Activated T-cell treated with anti-CD3 and anti-CD28 coated beads, Interleukin-2, amount 50 U/mL, for 48 hours (primary cell): Measurements from ENCODE around the gene TEX53.
A peak's percentile ranks its signal among the peaks of the same experiment; 100 is the strongest.

Experiments used
- DNase-seq, 2 experiments: peaks; one replicate each; pipeline ENCODE4 v3.0.0-alpha.2; 2020

Gene TEX53

DNA sequence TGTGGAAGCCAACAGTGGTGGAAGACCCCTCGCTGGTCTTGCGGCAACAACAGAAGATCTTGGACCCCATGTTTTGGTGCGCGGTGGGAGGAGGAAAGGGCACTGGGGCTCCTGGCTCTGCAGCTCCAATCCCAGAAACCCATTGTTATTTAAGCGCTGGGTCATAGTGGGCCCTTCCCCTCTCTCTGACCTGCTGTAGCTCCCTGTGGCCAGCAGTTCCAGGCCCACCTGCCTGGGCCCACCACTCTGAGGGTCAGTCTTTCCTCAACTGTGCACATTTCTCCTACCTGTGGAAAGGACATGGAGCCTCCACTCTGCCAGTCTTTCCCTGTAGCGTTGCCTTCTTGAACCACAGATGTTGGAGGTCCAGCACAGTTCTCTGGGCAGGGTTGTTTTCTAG lies at the start of gene TEX53:
Gene TEX53 (minus strand): TSS at position 101 of the 400 bp plus-strand sequence. CDS start 31 bp downstream, at position 70.
- DNase-seq: no peak

DNA sequence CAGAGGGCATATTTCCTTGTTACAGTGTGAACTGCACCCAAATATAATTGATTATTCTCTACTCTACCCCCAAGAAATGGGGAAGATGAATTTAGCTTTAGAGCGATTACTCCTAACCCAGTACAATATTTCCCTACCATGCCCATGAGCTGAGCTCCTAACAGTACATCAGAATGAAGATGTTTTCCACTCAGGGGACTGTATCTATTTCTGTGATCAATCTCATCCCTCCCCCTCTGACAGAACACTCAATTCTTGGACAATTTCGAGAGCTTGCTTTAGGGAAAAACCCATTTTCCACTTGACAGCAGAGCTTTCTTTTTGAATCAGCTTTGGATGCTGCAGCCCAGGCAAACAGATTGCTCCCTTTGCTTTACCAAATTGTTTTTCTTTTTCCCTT lies 49.1 kb upstream of the TEX53 start:
- DNase-seq: no peak

DNA sequence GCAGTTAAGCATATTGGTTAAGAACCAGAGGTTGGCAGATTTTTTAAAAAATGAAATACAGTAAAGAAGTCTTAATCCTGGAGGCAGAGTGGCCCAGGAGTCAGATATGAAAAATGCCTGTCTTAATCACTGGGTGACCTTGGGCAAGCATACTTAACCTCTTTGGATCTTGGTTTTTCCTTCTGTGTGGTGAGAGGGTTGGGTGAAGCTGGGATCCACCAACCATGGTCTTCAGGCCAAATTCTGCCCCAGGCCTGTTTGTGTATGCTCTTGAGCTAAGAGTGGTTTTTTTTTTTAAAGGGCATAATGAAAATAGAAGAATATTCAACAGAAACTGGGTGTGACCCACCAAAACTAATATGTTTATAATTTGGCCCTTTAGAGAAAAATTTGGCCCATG lies 44.4 kb upstream of the TEX53 start:
- DNase-seq: no peak

DNA sequence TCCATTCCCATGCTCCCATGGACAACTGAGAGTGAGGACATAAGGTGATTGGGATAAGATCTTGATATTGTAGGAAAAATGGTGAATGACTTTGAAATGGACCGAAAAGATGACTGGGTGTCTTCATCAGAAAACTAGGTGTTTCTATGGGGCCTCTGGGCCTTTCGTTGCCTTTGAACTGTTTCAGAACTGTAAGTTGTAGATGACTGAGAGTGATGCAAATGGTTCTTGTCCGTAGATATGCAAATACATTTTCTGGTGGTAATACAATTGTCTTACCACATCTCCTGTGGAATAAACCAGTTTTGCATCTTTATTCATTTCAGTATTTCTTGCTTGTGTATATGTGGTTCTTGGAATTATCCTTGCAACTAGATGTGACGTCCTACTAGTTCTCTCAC lies 40.3 kb upstream of the TEX53 start:
- peak in 1 of 2 experiments; percentile 55 for DNase-seq

DNA sequence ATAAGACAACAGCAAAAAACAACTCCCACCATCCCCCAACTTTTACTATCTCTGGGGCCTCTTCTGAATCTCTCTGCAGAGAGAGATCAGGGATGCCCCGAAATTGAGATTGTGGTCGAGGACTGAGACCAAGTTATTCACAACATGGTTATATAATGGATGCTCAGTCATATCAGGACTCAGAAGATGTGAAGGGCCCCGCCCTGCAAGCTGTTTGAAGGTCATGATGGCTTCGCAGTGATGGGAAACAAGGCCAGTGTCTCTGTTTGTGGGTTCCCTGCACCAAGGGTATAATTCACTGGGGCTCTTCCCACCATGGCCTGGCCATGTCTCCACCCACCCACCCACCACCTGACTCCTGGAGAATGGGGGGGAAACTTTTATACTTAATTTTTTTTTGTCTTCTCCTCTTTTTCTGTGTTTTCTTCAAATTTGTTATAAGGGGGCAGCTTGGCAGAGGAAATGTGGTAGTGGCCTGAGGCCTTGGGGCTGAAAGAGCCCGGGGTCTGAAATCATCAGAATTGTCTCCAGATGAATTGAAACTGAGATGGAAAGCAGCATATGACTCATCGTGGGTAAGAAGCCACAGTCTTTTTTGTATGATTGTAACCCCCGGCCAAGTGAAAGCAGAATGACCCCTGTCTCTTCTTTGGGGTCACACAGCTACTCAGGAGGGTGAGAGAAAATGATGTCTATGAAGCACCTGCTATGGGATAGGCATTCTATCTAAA lies 39.4 kb upstream of the TEX53 start:
- DNase-seq: peak; percentile 81 to 82

DNA sequence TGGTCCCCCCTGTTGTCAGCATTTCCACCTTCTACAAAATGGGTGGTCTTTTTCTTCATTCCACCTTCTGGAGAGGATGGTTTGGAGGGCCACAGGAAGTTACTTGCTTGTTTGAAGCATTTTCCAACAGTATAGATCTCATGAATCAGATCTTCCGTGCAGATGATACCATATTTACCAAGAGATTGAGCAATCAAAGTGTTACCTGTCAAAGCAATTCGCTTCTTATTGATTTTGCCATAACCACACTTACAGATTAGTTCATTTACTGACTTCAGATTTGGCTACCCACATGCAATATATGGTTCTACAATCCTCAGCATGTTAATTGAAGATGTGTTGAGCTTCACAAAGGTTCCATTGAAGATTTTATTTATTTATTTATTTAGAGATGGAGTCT lies 38.3 kb upstream of the TEX53 start:
- no peak for DNase-seq

DNA sequence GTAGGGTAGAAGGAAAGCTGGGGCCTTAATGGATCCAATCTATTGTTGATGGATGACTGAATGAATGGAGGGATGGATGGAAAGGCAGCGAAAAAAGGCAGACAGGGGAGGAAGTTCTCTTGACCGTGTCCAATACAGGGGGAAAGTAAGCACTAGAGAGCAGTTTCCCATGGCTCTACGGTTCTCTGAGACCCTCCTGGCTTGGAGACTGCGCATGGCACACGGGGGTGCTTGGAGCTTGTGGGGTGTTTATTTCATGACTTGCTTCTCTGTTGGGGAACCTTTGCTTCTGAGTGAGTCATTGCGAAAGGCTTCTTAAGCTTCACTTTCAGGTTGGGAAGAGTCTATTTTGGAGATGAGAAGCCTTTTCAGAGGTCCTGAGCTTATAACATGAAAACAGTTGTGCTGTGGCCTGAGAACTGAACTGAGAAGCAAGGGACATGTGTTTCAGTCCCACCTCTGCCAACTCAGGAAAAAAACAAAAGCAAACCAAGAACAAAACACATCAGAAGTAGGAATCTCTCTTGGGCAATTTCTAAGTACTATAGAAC lies 37.2 kb upstream of the TEX53 start:
- peak in 1 of 2 experiments; percentile 60 for DNase-seq

DNA sequence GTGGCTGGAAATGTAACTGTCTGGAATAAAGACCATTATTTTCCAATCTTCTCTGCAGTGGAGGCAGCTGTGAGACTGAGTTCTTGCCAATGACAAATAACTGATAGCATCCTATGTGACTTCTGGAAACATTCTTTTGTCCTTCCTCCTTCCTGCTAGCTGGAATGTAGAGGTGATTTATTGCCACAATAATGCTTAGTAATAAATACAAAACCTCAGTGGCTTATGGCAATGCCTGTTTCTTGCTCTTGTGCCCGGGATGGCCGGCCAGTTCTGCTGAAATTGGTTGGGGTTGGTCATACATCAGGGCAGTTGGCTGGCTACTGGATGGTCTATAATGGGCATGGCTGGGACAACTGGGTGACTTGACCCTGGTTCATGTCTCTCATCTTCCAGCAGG lies 36.5 kb upstream of the TEX53 start:
- DNase-seq: no peak

DNA sequence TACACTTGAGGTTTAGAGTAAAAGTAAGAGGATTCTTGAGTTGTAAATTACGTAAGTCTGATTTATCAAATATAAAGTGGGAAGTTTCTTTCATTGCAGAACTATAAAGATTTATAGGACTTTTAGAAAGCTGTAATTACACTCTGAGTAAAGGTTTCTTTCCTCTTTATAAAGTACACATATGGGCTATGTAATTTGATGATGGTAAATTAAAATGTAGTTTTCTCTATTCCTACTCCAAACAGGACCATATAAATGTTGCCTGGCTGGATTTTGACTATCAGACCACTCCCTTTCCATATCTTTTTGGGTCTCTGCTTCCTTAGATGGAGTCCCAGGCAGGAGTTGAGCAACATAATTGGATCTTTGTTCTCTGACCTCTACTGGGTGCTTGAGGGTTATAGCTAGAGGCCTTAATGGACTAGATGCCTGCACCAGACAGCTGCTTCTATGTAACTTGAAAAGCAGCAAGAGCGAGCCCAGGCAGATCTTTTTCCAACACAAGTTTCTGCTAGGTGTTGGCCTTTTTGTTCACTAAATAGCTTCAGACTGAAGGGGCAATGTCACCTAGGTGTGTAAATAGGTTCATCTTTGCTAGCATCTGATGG lies 35.7 kb upstream of the TEX53 start:
- DNase-seq: no peak

DNA sequence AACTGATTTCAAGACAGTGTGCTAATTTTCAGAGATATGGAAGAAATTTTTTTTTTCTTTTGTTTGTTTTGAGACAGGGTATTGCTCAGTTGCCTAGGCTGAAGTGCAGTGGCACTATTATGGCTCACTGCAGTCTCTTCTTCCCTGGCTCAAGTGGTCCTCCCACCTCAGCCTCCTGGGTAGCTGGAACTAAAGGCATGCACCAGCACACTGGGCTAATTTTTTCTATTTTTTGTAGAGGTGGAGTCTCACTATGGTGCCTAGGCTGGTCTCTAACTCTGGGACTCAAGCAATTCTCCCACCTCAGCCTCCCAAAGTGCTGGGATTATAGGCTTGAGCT lies 34.3 kb upstream of the TEX53 start:
- peak in 1 of 2 experiments; percentile 36 for DNase-seq

DNA sequence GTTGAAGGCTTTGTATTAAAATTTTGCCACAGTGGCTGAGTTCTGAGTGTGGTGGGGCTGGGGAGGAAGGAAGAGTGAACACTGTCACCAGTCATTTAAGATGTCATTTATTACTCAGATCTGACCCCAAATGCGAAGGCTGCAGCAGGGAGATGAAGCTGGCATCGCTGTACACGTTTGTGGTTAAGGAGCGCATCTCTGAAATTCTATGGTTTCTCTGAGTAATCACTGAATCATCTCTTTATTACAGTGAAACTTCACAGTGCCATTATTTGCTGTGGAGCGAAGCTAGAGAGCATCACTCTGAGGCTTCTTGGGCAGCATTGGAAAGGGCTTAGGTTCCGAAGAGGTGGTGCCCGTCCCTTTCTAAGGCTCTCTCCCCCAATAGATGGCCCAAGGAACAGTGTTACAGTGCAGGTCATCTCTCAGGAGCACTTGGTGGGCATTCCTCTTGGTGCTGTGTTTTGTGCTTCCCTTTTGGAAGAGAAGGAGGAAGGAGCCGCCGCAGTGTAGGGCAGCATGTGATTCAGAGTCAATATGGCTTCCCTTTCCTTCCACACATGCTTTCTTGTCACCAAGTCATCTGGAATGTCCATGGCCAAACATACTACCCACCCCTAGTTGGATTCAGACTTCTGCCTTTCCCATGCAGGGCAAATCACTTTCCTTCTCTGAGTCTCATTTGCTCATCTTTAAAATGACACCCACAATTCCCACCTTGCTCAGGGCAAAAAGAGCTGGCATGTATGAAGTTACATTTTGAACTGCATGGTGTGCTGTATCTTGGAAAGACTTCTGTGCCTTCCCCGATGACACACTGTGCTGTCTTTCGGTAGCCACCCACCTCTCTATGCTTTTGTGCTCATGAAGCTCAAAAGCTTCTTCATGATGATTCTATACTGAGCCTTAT lies 33.7 kb upstream of the TEX53 start:
- peak; percentile 73 to 79 for DNase-seq

DNA sequence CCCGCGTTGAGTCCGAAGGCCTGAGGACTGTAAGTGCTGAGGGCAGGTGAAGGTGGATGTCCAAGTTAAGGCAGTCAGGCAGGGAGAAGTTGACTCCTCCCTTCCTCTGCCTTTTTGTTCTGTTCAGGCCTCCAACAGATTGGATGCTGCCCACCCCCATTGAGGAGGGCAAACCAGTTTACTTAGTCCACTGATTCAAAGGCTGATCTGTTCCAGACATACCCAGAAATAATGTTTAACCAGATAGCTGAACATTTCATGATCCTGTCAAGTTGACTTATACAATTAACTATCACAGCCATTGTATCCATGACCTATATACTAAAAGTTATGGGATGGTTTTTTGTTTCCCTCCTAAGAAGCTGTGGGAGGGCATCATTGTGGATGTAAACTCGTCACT lies 32.7 kb upstream of the TEX53 start:
- DNase-seq: peak in 1 of 2 experiments; percentile 48

DNA sequence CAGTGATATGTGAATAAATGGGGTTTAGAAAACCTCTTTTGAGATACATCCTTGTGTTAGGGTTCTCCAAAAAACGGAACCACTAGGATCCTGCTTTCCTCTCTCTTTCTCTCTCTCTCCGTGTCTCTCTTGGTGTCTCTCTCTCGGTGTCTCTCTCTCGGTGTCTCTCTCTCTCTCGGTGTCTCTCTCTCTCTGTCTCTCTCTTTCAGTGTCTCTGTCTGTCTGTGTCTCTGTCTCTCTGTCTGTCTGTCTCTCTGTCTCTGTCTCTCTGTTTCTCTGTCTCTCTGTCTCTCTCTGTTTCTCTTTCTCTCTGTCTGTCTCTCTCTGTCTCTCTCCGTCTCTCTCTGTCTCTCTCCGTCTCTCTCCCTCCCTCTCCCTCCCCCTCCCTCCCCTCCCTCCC lies 32.2 kb upstream of the TEX53 start:
- no peak for DNase-seq

DNA sequence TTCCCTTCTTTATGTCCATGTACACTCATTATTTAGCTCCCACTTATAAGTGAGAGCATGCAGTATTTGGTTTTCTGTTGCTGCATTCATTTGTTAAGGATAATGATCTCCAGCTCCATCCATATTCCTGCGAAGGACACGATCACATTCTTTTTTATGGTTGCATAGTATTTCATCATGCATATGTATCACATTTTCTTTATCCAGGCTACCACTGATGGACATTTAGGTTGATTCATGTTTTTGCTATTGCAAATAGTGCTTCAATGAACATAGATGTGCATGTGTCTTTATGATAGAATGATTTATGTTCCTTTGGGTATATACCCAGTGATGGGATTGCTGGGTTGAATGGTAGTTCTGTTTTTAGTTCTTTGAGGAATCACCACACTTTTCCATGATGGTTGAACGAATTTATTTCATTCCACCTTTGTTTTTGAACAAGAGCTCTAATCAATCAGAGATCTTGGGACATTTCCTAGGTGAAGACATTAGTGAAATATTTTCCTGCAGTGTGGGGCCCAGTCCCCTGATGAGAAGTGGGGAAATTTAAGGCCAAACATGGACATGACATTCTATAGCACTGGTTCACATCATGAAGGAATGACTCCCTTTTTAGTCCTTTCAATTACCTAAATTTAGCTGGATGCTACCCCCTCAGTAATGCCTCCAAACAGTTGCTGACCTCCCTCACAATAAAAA lies 31.5 kb upstream of the TEX53 start:
- no peak for DNase-seq

DNA sequence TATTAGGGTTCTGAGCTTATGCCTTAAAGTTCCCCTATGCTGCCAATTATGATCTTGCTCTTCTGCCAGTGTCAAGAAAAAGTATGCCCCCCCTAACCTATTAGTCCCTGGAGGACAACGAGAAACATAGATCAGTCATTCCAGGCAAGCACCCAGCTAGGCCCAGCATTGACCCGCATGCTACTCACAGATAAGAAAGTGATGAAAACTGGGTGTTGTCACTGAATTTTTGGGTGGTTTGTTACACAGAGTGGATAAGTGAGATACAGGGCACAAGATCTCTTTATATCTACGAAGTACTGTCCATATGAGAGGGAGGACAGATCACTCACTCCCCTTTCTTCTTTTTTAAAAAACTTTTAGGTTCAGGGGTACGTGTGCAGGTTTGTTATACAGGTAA lies 30.8 kb upstream of the TEX53 start:
- no peak for DNase-seq

DNA sequence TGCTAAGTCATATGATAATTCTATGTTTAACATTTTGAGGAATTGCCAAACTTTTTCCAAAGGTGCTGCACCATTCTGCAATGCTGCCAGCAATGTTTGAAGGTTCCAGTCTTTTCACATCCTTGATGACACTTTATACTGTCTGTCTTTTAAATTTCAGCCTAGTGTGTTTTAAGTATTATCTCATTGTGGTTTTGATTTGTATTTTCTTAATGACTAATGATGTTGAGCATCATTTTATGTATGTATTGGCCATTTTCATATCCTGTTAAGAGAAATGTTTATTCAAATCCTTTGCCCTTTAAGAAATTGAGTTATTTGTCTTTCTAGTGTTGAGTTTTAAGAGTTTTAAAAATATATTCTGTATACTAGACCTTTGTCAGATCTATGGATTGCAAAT lies 29.4 kb upstream of the TEX53 start:
- no peak for DNase-seq

DNA sequence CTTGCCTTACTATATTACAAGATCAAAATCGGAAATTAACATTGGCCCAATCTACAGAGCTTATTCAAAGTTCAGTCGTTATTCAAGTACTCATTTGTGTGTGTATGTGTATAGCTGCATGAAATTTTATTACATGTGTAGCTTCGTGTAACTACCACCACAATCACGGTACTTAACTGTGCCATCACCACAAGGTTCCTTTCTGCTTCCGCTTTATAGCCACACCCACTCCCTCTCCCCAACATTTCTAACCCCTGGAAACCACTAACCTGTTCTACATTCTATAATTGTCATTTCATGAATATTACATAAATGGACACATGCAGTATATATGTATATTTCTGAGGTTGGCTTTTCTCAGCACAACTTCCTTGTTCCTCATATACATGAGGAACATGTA lies 28.3 kb upstream of the TEX53 start:
- DNase-seq: no peak

DNA sequence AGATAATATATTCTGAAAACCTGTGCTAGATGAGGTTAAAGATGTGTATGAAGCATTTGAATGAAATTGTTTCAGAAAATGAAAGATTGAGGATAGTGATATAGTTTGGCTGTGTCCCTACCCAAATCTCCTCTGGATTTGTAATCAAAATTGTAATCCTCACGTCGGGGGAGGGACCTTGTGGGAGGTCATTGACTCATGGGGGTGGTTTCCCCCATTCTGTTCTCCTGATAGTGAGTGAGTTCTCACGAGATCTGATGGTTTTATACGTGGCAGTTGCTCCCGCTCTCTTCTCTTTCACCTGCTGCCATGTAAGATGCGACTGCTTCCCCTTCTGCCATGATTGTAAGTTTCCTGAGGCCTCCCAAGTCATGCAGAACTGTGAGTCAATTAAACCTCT lies 26.4 kb upstream of the TEX53 start:
- peak in 1 of 2 experiments; percentile 38 for DNase-seq

DNA sequence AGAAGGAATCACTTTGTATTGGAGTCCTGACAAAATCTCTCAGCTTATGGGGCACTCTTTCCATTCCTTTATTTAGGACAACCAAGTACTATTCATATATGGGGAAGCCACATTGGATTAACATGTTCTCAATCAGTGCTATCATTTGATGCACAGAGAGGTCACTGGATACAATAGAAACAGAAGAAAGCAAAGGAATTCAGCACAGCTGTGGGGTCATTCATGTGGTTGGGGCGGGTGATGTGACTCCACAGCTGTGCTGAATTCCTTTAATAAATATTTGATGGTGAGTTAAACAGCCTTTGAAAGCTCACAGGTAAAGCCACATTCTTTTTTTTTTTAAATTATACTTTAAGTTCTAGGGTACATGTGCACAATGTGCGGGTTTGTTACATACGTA lies 25.2 kb upstream of the TEX53 start:
- no peak for DNase-seq

DNA sequence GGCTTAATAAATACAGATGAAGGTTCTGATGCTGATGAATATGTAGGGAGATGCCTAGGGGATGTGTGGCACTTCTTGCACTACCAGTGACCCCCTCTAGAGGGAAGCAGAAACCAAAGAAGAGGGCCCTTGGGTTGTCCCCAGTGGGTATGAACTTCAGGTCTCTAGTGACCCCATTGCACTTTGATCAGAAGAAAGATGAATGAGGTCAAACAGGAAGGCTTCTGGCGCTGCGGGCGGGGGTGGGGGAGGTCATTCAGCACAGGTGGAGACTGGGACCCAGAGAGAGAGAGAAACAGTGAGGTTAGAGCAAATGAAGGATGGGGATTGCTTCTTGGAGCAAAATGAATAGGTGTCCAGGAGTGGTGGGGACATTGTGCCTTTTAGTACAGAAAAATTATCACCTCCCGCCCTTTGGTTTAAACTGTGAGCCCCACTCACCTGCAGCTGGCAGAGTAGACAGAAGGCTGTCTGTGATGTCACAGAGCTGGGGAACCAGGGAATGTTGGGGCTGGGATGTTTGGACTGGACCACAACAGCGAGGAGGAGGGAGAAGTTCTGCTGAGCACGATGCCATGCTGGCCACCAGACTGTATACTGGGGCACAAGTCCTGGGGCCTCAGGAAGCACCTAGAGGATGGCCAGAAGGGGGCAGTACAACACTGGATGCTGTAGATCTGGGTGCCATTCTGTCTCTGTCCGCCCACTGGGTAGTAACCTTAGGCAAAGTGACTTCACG lies 24.2 kb upstream of the TEX53 start, which contains the start of gene TEX48:
Gene TEX48 (minus strand): TSS at position 599 of the 739 bp plus-strand sequence. CDS start 10,469 bp downstream, outside the sequence.
- DNase-seq: peak; percentile 86 to 87

DNA sequence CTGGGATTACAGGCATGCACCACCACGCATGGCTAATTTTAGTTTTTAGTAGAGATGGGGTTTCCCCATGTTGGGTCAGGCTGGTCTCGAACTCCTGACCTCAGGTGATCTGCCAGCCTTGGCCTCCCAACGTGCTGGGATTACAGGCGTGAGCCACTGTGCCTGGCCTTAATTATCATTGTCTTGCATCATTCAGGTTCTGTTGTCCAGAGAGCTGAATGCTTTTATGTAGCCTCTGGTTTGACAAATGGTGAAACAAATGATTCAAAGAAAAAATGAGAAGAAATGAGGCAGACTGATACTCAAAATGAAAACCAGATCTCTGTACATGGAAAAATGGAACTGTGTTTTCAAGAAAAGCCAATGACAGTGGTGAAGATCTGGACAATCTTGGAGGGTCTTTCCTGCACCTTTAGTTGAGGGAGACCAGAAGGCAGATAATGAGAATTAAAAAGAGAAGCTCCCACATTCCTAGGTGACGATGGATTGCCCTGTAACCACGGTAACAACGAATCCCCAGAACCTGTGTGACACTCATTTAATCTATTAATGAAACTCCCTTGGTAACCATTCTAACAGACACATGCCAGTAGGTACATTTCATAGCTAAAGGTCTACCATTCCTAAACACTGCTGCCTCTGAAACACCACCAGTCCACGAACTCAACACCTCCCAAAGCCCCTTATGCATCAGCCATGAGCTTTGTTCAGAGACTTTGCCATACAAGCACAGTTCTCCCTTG lies 22.8 kb upstream of the TEX53 start:
- DNase-seq: peak in 1 of 2 experiments; percentile 45
